Medulla oblongata (tissue), 1 donor: ENCODE results near the gene PDSS1.
"Not testable (repeated sequence)": the region's sequence is repeated elsewhere in the genome, so short reads cannot be mapped to it uniquely, and the experiment has no call there.

Experiments used
- DNase-seq: peaks from one replicate; pipeline ENCODE4 v3.0.0-alpha.2; 2015; ENCODE audit errors: extremely low spot score

PDSS1 gene

GRCh38 chr10:26738301-26738911, 40.9 kb downstream of the PDSS1 start:
- no peak for DNase-seq

GRCh38 chr10:26739071-26739631, 41.6 kb downstream of the PDSS1 start:
- no peak for DNase-seq

- no peak for DNase-seq
Measured at GRCh38 chr10:26741368-26741767, 43.9 kb downstream of the PDSS1 start.

GRCh38 chr10:26743091-26743490, 45.6 kb downstream of the PDSS1 start:
- DNase-seq: no peak

GRCh38 chr10:26743841-26744240, 46.3 kb downstream of the PDSS1 start:
- no peak for DNase-seq

GRCh38 chr10:26746061-26746460, 48.6 kb downstream of the PDSS1 start:
- DNase-seq: no peak

- DNase-seq: no peak
Measured at GRCh38 chr10:26755443-26755903, 58.0 kb downstream of the PDSS1 start.

- no peak for DNase-seq
Measured at GRCh38 chr10:26759008-26759407, 61.5 kb downstream of the PDSS1 start.

- no peak for DNase-seq
Measured at GRCh38 chr10:26765549-26765948, 68.0 kb downstream of the PDSS1 start.

GRCh38 chr10:26770069-26770468, 72.6 kb downstream of the PDSS1 start:
- no peak for DNase-seq

GRCh38 chr10:26773633-26774032, 76.1 kb downstream of the PDSS1 start:
- DNase-seq: no peak

- no peak for DNase-seq
Measured at GRCh38 chr10:26776258-26776657, 78.8 kb downstream of the PDSS1 start.

- DNase-seq: no peak
Measured at GRCh38 chr10:26777686-26778085, 80.2 kb downstream of the PDSS1 start.

- DNase-seq: peak; percentile 10
Measured at GRCh38 chr10:26779176-26779860, 81.8 kb downstream of the PDSS1 start.

- no peak for DNase-seq
Measured at GRCh38 chr10:26780106-26780792, 82.7 kb downstream of the PDSS1 start.

- DNase-seq: peak; percentile 23
Measured at GRCh38 chr10:26780793-26781601, 83.5 kb downstream of the PDSS1 start.

GRCh38 chr10:26781797-26782196, 84.3 kb downstream of the PDSS1 start:
- peak; percentile 11 for DNase-seq

GRCh38 chr10:26787362-26787761, 89.9 kb downstream of the PDSS1 start:
- DNase-seq: no peak

- not testable (repeated sequence) for DNase-seq
Measured at GRCh38 chr10:26789779-26790178, 92.3 kb downstream of the PDSS1 start.

GRCh38 chr10:26790221-26790995, 92.9 kb downstream of the PDSS1 start:
- DNase-seq: no peak
